DMS53 treated with DMSO at 0.1 percent for 48 hours (cell line): Measurements from ENCODE around the gene RHEX.
A peak's percentile ranks its signal among the peaks of the same experiment; 100 is the strongest.

Experiments
- DNase-seq: peaks from one replicate; lab custom pipeline; 2025; ENCODE audit not compliant: unreplicated experiment; lab: John Stamatoyannopoulos, UW

The RHEX gene

GRCh38 chr1:206087091-206087490 is 34.1 kb downstream of the RHEX start:
- no peak for DNase-seq

GRCh38 chr1:206089341-206089740 is 36.4 kb downstream of the RHEX start:
- DNase-seq = no peak

GRCh38 chr1:206094024-206094423 is 41.1 kb downstream of the RHEX start:
- no peak for DNase-seq

- DNase-seq = no peak
Observed at GRCh38 chr1:206097381-206097780, 44.4 kb downstream of the RHEX start.

- DNase-seq = no peak
Observed at GRCh38 chr1:206098242-206098919, 45.4 kb downstream of the RHEX start.

- DNase-seq = no peak
Observed at GRCh38 chr1:206100226-206100815, 47.3 kb downstream of the RHEX start.

- DNase-seq = no peak
Observed at GRCh38 chr1:206101351-206102045, 48.5 kb downstream of the RHEX start.

- DNase-seq = no peak
Observed at GRCh38 chr1:206102292-206102936, 49.4 kb downstream of the RHEX start.

GRCh38 chr1:206103979-206104378 is 51.0 kb downstream of the RHEX start:
- DNase-seq = no peak

- DNase-seq = no peak
Observed at GRCh38 chr1:206105464-206105995, 52.6 kb downstream of the RHEX start.

GRCh38 chr1:206106328-206107167 is 53.6 kb downstream of the RHEX start:
- peak; percentile 67 for DNase-seq

GRCh38 chr1:206107168-206107544 is 54.2 kb downstream of the RHEX start:
- no peak for DNase-seq

GRCh38 chr1:206108635-206109034 is 55.7 kb downstream of the RHEX start:
- no peak for DNase-seq

GRCh38 chr1:206109718-206110117 is 56.7 kb downstream of the RHEX start:
- DNase-seq = no peak

GRCh38 chr1:206110161-206110560 is 57.2 kb downstream of the RHEX start:
- DNase-seq = no peak

GRCh38 chr1:206110820-206111219 is 57.8 kb downstream of the RHEX start:
- no peak for DNase-seq

GRCh38 chr1:206111271-206111927 is 58.4 kb downstream of the RHEX start:
- DNase-seq = no peak

- peak; percentile 74 for DNase-seq
Observed at GRCh38 chr1:206112600-206113301, 59.8 kb downstream of the RHEX start.
